Effector memory CD4-positive, alpha-beta T cell (primary cell): ENCODE measurements around the gene PARVG.

Experiments used
- DNase-seq, 3 donors: peaks; one replicate each; pipeline ENCODE4 v3.0.0-alpha.2; 2020
- H3K27ac ChIP-seq: 2 replicates; pipeline ENCODE4 v1.7.0; 2013; ENCODE audit warnings: mild to moderate bottlenecking, low read length, moderate library complexity; ENCODE audit not compliant: insufficient read depth, poor library complexity, severe bottlenecking
- H3K27me3 ChIP-seq: replicated peaks from 2 replicates; pipeline ENCODE4 v1.7.0; 2013; ENCODE audit warnings: mild to moderate bottlenecking, low read length; ENCODE audit not compliant: insufficient read depth, control insufficient read depth, poor library complexity, severe bottlenecking
- H3K36me3 ChIP-seq: 2 replicates; pipeline ENCODE4 v1.7.0; 2013; ENCODE audit warnings: mild to moderate bottlenecking, low read length, moderate library complexity; ENCODE audit not compliant: control insufficient read depth, insufficient read depth
- H3K4me1 ChIP-seq: 2 replicates; pipeline ENCODE4 v1.7.0; 2013; ENCODE audit warnings: low read length, mild to moderate bottlenecking; ENCODE audit not compliant: control insufficient read depth, insufficient read depth, poor library complexity, severe bottlenecking
- H3K4me3 ChIP-seq: 2 replicates; pipeline ENCODE4 v1.7.0; 2013; ENCODE audit warnings: low read length, low read depth, mild to moderate bottlenecking; ENCODE audit not compliant: insufficient read depth, poor library complexity, severe bottlenecking
- H3K9me3 ChIP-seq: 2 replicates; pipeline ENCODE4 v1.7.0; 2013; ENCODE audit warnings: mild to moderate bottlenecking, low read length, moderate library complexity; ENCODE audit not compliant: control insufficient read depth

The PARVG gene

GRCh38 chr22:44217346-44217745 is 36.6 kb downstream of the PARVG start:
- no peaks in the 10 kb centered on the region for H3K9me3 ChIP-seq
- no peaks in the 10 kb centered on the region for H3K27me3 ChIP-seq
- no peaks in the 10 kb centered on the region for H3K36me3 ChIP-seq

DNA sequence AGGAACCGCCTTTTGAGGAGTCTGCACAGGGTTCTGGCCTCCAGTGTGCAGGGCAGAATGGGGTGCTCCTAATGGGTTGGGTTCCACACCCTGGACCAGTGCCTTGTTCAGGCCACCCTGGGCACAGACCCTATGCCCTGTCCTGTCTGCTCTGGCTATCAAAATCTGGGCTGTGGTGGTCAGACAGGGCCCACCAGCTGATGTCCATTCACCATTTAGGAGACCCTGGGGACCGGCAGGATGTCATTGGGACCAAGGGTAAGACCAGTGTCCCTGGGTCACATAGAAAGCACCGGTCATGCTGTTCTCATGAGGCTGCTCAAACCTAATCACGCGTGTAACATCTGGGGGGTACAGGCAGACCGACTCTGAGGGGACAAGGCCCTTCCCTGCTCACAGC is 37.3 kb downstream of the PARVG start:
- H3K27me3 ChIP-seq, result no peaks in the 10 kb centered on the region

More at GRCh38 chr22:44217346-44217745, 36.6 kb downstream of the PARVG start:
- Histone ChIP-seq H3K27ac (no peak overlapping the region), H3K4me1 (no peaks in the 10 kb centered on the region), H3K4me3 (no peak overlapping the region)
- no peak for DNase-seq

GRCh38 chr22:44219101-44219870 is 38.6 kb downstream of the PARVG start:
- Histone ChIP-seq H3K27ac (no peak overlapping the region), H3K36me3 (no peaks in the 10 kb centered on the region), H3K9me3 (no peaks in the 10 kb centered on the region), H3K4me1 (no peaks in the 10 kb centered on the region), H3K4me3 (no peak overlapping the region), H3K27me3 (no peaks in the 10 kb centered on the region)
- no peak for DNase-seq

More for the DNA sequence above, 37.3 kb downstream of the PARVG start:
- no peaks in the 10 kb centered on the region for H3K9me3 ChIP-seq
- no peaks in the 10 kb centered on the region for H3K36me3 ChIP-seq
- no peak overlapping the region for H3K27ac ChIP-seq
- no peak overlapping the region for H3K4me3 ChIP-seq
- no peak for DNase-seq
- H3K4me1 ChIP-seq, result no peaks in the 10 kb centered on the region

GRCh38 chr22:44220727-44221680 is 40.3 kb downstream of the PARVG start:
- H3K27me3 ChIP-seq, result no peaks in the 10 kb centered on the region
- no peak overlapping the region for H3K27ac ChIP-seq
- no peaks in the 10 kb centered on the region for H3K9me3 ChIP-seq
- H3K4me3 ChIP-seq, result no peak overlapping the region
- no peaks in the 10 kb centered on the region for H3K4me1 ChIP-seq
- DNase-seq, result no peak
- H3K36me3 ChIP-seq, result no peaks in the 10 kb centered on the region

- DNase-seq, result no peak
- Histone ChIP-seq H3K4me3 (no peak overlapping the region), H3K27ac (no peak overlapping the region), H3K27me3 (no peaks in the 10 kb centered on the region), H3K36me3 (no peaks in the 10 kb centered on the region), H3K9me3 (no peaks in the 10 kb centered on the region), H3K4me1 (no peaks in the 10 kb centered on the region)
These were observed 41.2 kb downstream of the PARVG start for GRCh38 chr22:44221710-44222475.

DNA sequence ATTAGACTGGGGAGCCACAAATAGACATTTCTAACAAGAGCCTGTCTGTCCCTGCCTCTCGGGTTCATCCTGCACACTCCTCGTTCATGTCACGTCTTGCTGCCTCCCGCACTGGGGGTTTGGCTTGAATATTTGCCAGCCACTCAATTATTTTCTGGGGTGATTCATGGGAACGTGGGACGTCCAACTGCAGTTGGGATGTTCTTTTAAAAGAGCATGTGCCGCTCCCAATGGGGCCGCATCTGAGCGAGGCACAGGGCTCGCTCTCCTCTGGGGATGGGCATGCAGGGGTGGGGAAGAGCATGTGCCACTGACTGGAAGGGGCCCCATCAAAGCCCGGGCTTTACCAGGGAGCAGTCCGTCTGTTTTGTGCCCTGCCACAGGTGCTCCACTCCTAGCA is 43.4 kb downstream of the PARVG start:
- no peak overlapping the region for H3K4me3 ChIP-seq
- no peaks in the 10 kb centered on the region for H3K36me3 ChIP-seq
- no peaks in the 10 kb centered on the region for H3K9me3 ChIP-seq
- H3K27me3 ChIP-seq, result no peaks in the 10 kb centered on the region
- no peak for DNase-seq
- H3K27ac ChIP-seq, result no peak overlapping the region
- no peaks in the 10 kb centered on the region for H3K4me1 ChIP-seq

- no peaks in the 10 kb centered on the region for H3K4me1 ChIP-seq
- no peak for DNase-seq
- H3K27ac ChIP-seq, result no peak overlapping the region
- no peak overlapping the region for H3K4me3 ChIP-seq
- H3K9me3 ChIP-seq, result no peaks in the 10 kb centered on the region
- no peaks in the 10 kb centered on the region for H3K27me3 ChIP-seq
- H3K36me3 ChIP-seq, result no peaks in the 10 kb centered on the region
These were observed 44.5 kb downstream of the PARVG start for GRCh38 chr22:44225091-44225689.

- Histone ChIP-seq H3K27ac (no peak overlapping the region), H3K9me3 (no peaks in the 10 kb centered on the region), H3K4me3 (no peak overlapping the region), H3K36me3 (no peaks in the 10 kb centered on the region), H3K27me3 (no peaks in the 10 kb centered on the region), H3K4me1 (no peaks in the 10 kb centered on the region)
- no peak for DNase-seq
These were observed 45.1 kb downstream of the PARVG start for GRCh38 chr22:44225812-44226211.

DNA sequence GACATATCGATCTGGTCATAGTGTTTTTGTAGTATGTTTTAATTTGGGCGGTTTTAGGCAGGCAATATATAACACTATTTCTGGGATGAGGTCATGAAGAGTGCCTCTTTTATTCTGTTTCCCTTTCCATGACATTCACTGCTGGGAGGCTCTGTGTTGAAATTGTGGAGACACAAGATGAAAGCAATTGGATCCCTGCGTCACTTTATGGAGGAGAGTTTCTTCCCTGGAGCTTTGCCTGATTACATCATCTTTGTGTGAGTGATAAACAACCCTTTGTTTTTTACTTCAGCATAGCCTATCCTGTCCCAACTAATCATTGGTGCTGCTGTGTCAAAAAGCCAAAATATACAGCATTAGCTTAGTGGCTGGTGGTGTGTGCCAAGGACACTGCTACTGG is 48.6 kb downstream of the PARVG start:
- DNase-seq, result no peak
- Histone ChIP-seq H3K4me1 (no peaks in the 10 kb centered on the region), H3K4me3 (no peak overlapping the region), H3K36me3 (no peaks in the 10 kb centered on the region), H3K9me3 (no peaks in the 10 kb centered on the region), H3K27ac (no peak overlapping the region), H3K27me3 (no peaks in the 10 kb centered on the region)
